ENCODE results near the gene BLOC1S1. TPM values are rescaled to one million over a fixed set of nuclear protein-coding genes. Genes with fewer than 3 reads are reported as not detected.

The BLOC1S1 gene
- total RNA-seq, 1 experiment from 2014 or later = 85.5 TPM

GRCh38 chr12:55679691-55680090, 36.2 kb upstream of the BLOC1S1 start:
- Histone ChIP-seq H3K4me3 (replicated peaks in 1 of 2; ENCODE audit: low read depth in 1 of 2, low read length in 2 of 2) (no peak overlapping the region), H3K27me3 (ENCODE audit: insufficient read depth, low read length) (no peaks in the 10 kb centered on the region), H2AFZ (ENCODE audit: low read depth, low read length, poor library complexity, severe bottlenecking) (no peak overlapping the region), H3K9me3 (ENCODE audit: control insufficient read depth in 1 of 2, insufficient read depth in 1 of 2, low read depth in 1 of 2, low read length in 2 of 2) (no peaks in the 10 kb centered on the region), H3K4me2 (ENCODE audit: low read length) (no peak overlapping the region), H3K79me2 (ENCODE audit: insufficient read depth, low read length) (0 out of 2 replicates have a peak, but pooled peaks cover 5% of the 10 kb centered on the region), H3K27ac (ENCODE audit: low read depth, low read length) (no peak overlapping the region), H3K4me1 (ENCODE audit: control insufficient read depth in 1 of 2, insufficient read depth in 2 of 2, low read length in 2 of 2) (peaks cover 9 to 36% of the 10 kb centered on the region in 2 experiments), H3K36me3 (ENCODE audit: control insufficient read depth in 1 of 2, insufficient read depth in 2 of 2, low read length in 2 of 2) (no peaks in the 10 kb centered on the region), H4K20me1 (ENCODE audit: insufficient read depth) (no peaks in the 10 kb centered on the region), H3K9me2 (ENCODE audit: insufficient read depth) (0 out of 2 replicates have a peak, but pooled peaks cover 3% of the 10 kb centered on the region), H3K9ac (ENCODE audit: low read length) (no peak overlapping the region)
- POLR2A ChIA-PET = no interaction called here
- CTCF ChIA-PET = no interaction called here
- DNase-seq (ENCODE audit: low read depth, low spot score) = no peak
- ATAC-seq = no peak
- no peak for TF ChIP-seq SP1 (IDR thresholded peaks at IDR 0.05; ENCODE audit: low read depth)
- no peak for TF ChIP-seq JUND (IDR thresholded peaks at IDR 0.05)
- no peak for TF ChIP-seq EGR1 (IDR thresholded peaks at IDR 0.05; ENCODE audit: low read depth)
- no peak for TF ChIP-seq SIN3A (IDR thresholded peaks at IDR 0.05; ENCODE audit: low read depth)
- TF ChIP-seq POLR2AphosphoS5 (IDR thresholded peaks at IDR 0.05; ENCODE audit: low read depth, low read length) = no peak
- no peak for TF ChIP-seq ZNF274 (IDR thresholded peaks at IDR 0.05; ENCODE audit: low read depth, low read length)
- no peak for TF ChIP-seq YY1 (IDR thresholded peaks at IDR 0.05; ENCODE audit: extremely low read depth, insufficient replicate concordance, low read depth, low read length)
- TF ChIP-seq FOSL1 (IDR thresholded peaks at IDR 0.05; ENCODE audit: low read depth) = no peak
- no peak for TF ChIP-seq ATF3 (IDR thresholded peaks at IDR 0.05)
- TF ChIP-seq CTCF (IDR thresholded peaks at IDR 0.05 in 2 of 3, conservative IDR thresholded peaks at IDR 0.05 in 1 of 3; ENCODE audit: borderline replicate concordance in 1 of 3, insufficient read depth in 1 of 3, low read depth in 2 of 3, low read length in 2 of 3) = no peak
- no peak for TF ChIP-seq REST (IDR thresholded peaks at IDR 0.05; ENCODE audit: low read depth)
- no peak for TF ChIP-seq EZH2phosphoT487 (IDR thresholded peaks at IDR 0.05; ENCODE audit: borderline replicate concordance)
- no peak for TF ChIP-seq ZFX (IDR thresholded peaks at IDR 0.05)
- no TSS peak for BruUV-seq (replicated peaks)
- intact Hi-C loops (cut with micrococcal nuclease) = no loop called here
- RAD21 ChIA-PET (ENCODE audit: low non-redundant PET in 1 of 2, low total read pairs in 2 of 2, uncharacterized antibody in 2 of 2, unreplicated experiment in 2 of 2) = no interaction called here
